ENCODE data around the gene GPR146. TPM values are rescaled to one million over a fixed set of nuclear protein-coding genes. Genes with fewer than 3 reads are reported as not detected.

The GPR146 gene
- total RNA-seq, 3 donors from 2014 or later: 24.1 to 56.8 (median 43.6) TPM

GRCh38 chr7:1094870-1095269 lies 50.5 kb downstream of the GPR146 start:
- no peaks in the 10 kb centered on the region for H3K27me3 ChIP-seq
- intact Hi-C loops (cut with DNase I; ENCODE audit: low total_unique reads): no loop called here
- no peak overlapping the region for H3K4me3 ChIP-seq
- no peak overlapping the region for H3K27ac ChIP-seq
- no peak for DNase-seq (ENCODE audit: low spot score in 2 of 2)
- TF ChIP-seq POLR2A (IDR thresholded peaks at IDR 0.05): no peak
- TF ChIP-seq CTCF (IDR thresholded peaks at IDR 0.05): no peak
- no peak for TF ChIP-seq POLR2AphosphoS5 (IDR thresholded peaks at IDR 0.05)
- no peaks in the 10 kb centered on the region for H3K36me3 ChIP-seq
- H3K9me3 ChIP-seq: no peaks in the 10 kb centered on the region
- H3K4me1 ChIP-seq: no peaks in the 10 kb centered on the region

GRCh38 chr7:1095621-1096155 lies 51.3 kb downstream of the GPR146 start:
- DNase-seq (ENCODE audit: low spot score in 2 of 2): no peak
- Histone ChIP-seq H3K36me3 (no peaks in the 10 kb centered on the region), H3K9me3 (no peaks in the 10 kb centered on the region), H3K27me3 (no peaks in the 10 kb centered on the region), H3K4me3 (peak overlapping the region in 2 of 3 donors; percentile 27 to 54), H3K27ac (peak overlapping the region in 1 of 2 donors; percentile 25), H3K4me1 (no peaks in the 10 kb centered on the region)
- intact Hi-C loops (cut with DNase I; ENCODE audit: low total_unique reads): no loop called here
- TF ChIP-seq POLR2A (IDR thresholded peaks at IDR 0.05) (no peak), CTCF (IDR thresholded peaks at IDR 0.05) (no peak), POLR2AphosphoS5 (IDR thresholded peaks at IDR 0.05) (no peak)

GRCh38 chr7:1096156-1097119 lies 52.1 kb downstream of the GPR146 start:
- Histone ChIP-seq H3K4me1 (no peaks in the 10 kb centered on the region), H3K9me3 (no peaks in the 10 kb centered on the region), H3K27ac (peak overlapping the region in 1 of 2 donors; percentile 25), H3K36me3 (no peaks in the 10 kb centered on the region), H3K4me3 (peak overlapping the region in 2 of 3 donors; percentile 27 to 54), H3K27me3 (no peaks in the 10 kb centered on the region)
- TF ChIP-seq POLR2A (IDR thresholded peaks at IDR 0.05) (no peak), POLR2AphosphoS5 (IDR thresholded peaks at IDR 0.05) (no peak)
- peak in 1 of 2 donors; percentile 67 for DNase-seq (ENCODE audit: low spot score in 2 of 2)
- intact Hi-C loops (cut with DNase I; ENCODE audit: low total_unique reads): no loop called here

- no peaks in the 10 kb centered on the region for H3K36me3 ChIP-seq
Observed at GRCh38 chr7:1097120-1097504, 52.8 kb downstream of the GPR146 start.

More at GRCh38 chr7:1097120-1097504, 52.8 kb downstream of the GPR146 start:
- Histone ChIP-seq H3K4me1 (peaks cover 0 to 2% of the 10 kb centered on the region in 2 donors), H3K27ac (no peak overlapping the region), H3K9me3 (no peaks in the 10 kb centered on the region), H3K27me3 (no peaks in the 10 kb centered on the region), H3K4me3 (no peak overlapping the region)
- TF ChIP-seq POLR2AphosphoS5 (IDR thresholded peaks at IDR 0.05) (no peak), POLR2A (IDR thresholded peaks at IDR 0.05) (no peak), CTCF (IDR thresholded peaks at IDR 0.05) (no peak)
- intact Hi-C loops (cut with DNase I; ENCODE audit: low total_unique reads): no loop called here
- no peak for DNase-seq (ENCODE audit: low spot score in 2 of 2)
